ENCODE results near the gene ZFP92. TPM values are rescaled to one million over a fixed set of nuclear protein-coding genes. Genes with fewer than 3 reads are reported as not detected.

The ZFP92 gene
- total and polyA plus RNA-seq, 2 donors (not counting 3 experiments of a cell fraction or from before 2014, with no cell fraction given) = 0.36 to 1.2 TPM

GRCh38 chrX:153443476-153444332 is 32.4 kb downstream of the ZFP92 start:
- Histone ChIP-seq H3K79me2 (ENCODE audit: control insufficient read depth, insufficient read depth, low read length) (no peaks in the 10 kb centered on the region), H3K9me1 (replicated peaks; ENCODE audit: control insufficient read depth, extremely low read depth, insufficient read depth, low read length) (no peaks in the 10 kb centered on the region), H3K4me1 (ENCODE audit: control insufficient read depth, extremely low read depth, insufficient read depth, low read length) (no peaks in the 10 kb centered on the region), H2AFZ (ENCODE audit: low read depth, low read length) (no peak overlapping the region), H4K20me1 (replicated peaks; ENCODE audit: control insufficient read depth, extremely low read depth, insufficient read depth, low read length) (no peaks in the 10 kb centered on the region), H3K4me2 (ENCODE audit: insufficient read depth, low read length) (no peak overlapping the region), H3K27ac (ENCODE audit: insufficient read depth, low read depth, low read length) (no peak overlapping the region), H3K9me3 (replicated peaks; ENCODE audit: control insufficient read depth, insufficient read depth, low read length) (no peaks in the 10 kb centered on the region), H3K4me3 (replicated peaks in 1 of 3; ENCODE audit: insufficient read depth in 1 of 3, low read depth in 1 of 3, low read length in 3 of 3) (no peak overlapping the region), H3K9ac (replicated peaks; ENCODE audit: extremely low read depth, insufficient read depth, low read length) (no peak overlapping the region), H3K27me3 (ENCODE audit: control insufficient read depth in 2 of 2, insufficient read depth in 2 of 2, low read length in 2 of 2) (no peaks in the 10 kb centered on the region), H3K36me3 (ENCODE audit: control insufficient read depth in 2 of 2, extremely low read depth in 1 of 2, insufficient read depth in 2 of 2, low read length in 2 of 2) (no peaks in the 10 kb centered on the region)
- FAIRE-seq (no peak), DNase-seq (ENCODE audit: low read depth, low spot score) (no peak)
- dilution Hi-C loops (cut with MboI; ENCODE audit: extremely low pct_ligation_motif_present, low sequenced_read_pairs) (no loop called here), intact Hi-C loops (cut with micrococcal nuclease) (no loop called here)
- TF ChIP-seq MYC (IDR thresholded peaks at IDR 0.05; ENCODE audit: low read depth, low read length) (no peak), FOS (IDR thresholded peaks at IDR 0.05; ENCODE audit: borderline replicate concordance, insufficient read depth, low read length) (no peak), POLR2A (IDR thresholded peaks at IDR 0.05; ENCODE audit: low read depth, low read length) (no peak), CTCF (IDR thresholded peaks at IDR 0.05; ENCODE audit: extremely low read depth in 1 of 2, insufficient read depth in 1 of 2, low read depth in 1 of 2, low read length in 2 of 2) (no peak), POLR2AphosphoS5 (IDR thresholded peaks at IDR 0.05; ENCODE audit: insufficient read depth, low read depth, low read length) (no peak), GATA2 (IDR thresholded peaks at IDR 0.05; ENCODE audit: insufficient read depth, insufficient read length, low read depth, low read length) (no peak), JUN (IDR thresholded peaks at IDR 0.05; ENCODE audit: borderline replicate concordance, insufficient read depth, insufficient read length, low read depth) (no peak)
- CTCF ChIA-PET = no interaction called here
- no TSS peak for BruUV-seq (replicated peaks)
- POLR2A ChIA-PET = no interaction called here

Data from endothelial cell of umbilical vein (primary cell).